Measurements from ENCODE around the gene SND1. TPM values are rescaled to one million over a fixed set of nuclear protein-coding genes. Genes with fewer than 3 reads are reported as not detected.
A peak's percentile ranks its signal among the peaks of the same experiment; 100 is the strongest.

The SND1 gene
- total and polyA plus RNA-seq, 10 donors = 61.7 to 173 (median 116) TPM

GRCh38 chr7:127705461-127705959 lies 53.5 kb downstream of the SND1 start:
- 95 to 99% (median 96%) methylated on average over 6 of the region's 6 CpGs for WGBS, 5 donors
- intact Hi-C loops (cut with DNase I; ENCODE audit: low total_unique reads) = loop anchor here (10.0 kb wide), 1 partner anchor 429 kb away; no protein-coding TSS in a partner anchor
- Histone ChIP-seq H3K4me1 (peaks cover 0 to 4% (median 0%) of the 10 kb centered on the region in 6 donors), H3K9me3 (peaks cover 0 to under 1% (median under 1%) of the 10 kb centered on the region in 8 donors), H3K27me3 (replicated peaks in 1 of 7) (no peaks in the 10 kb centered on the region), H3K4me3 (no peak overlapping the region), H3K36me3 (peaks cover 0 to 100% (median 69%) of the 10 kb centered on the region in 6 donors), H3K27ac (no peak overlapping the region)
- DNase-seq = no peak
- TF ChIP-seq POLR2A (IDR thresholded peaks at IDR 0.05) (no peak), CTCF (IDR thresholded peaks at IDR 0.05 in 8 of 11, conservative IDR thresholded peaks at IDR 0.05 in 3 of 11) (no peak), POLR2AphosphoS5 (IDR thresholded peaks at IDR 0.05) (no peak)

- TF ChIP-seq CTCF (IDR thresholded peaks at IDR 0.05 in 8 of 11, conservative IDR thresholded peaks at IDR 0.05 in 3 of 11) = no peak
- TF ChIP-seq POLR2AphosphoS5 (IDR thresholded peaks at IDR 0.05) = no peak
- no peak for TF ChIP-seq POLR2A (IDR thresholded peaks at IDR 0.05)
- no peak for DNase-seq
- Histone ChIP-seq H3K4me3 (no peak overlapping the region), H3K36me3 (peaks cover 0 to 100% (median 65%) of the 10 kb centered on the region in 6 donors), H3K4me1 (peaks cover 0 to 4% (median 0%) of the 10 kb centered on the region in 6 donors), H3K27ac (no peak overlapping the region), H3K27me3 (replicated peaks in 1 of 7) (no peaks in the 10 kb centered on the region), H3K9me3 (peaks cover 0 to 13% (median 12%) of the 10 kb centered on the region in 8 donors)
- intact Hi-C loops (cut with DNase I; ENCODE audit: low total_unique reads) = loop anchor here (10.0 kb wide), 1 partner anchor 428 kb away; no protein-coding TSS in a partner anchor
These were observed 54.8 kb downstream of the SND1 start for GRCh38 chr7:127706766-127707165.

- no peak for DNase-seq
- Histone ChIP-seq H3K36me3 (peaks cover 0 to 100% (median 52%) of the 10 kb centered on the region in 6 donors), H3K4me3 (no peak overlapping the region), H3K9me3 (peaks cover 0 to 15% (median 12%) of the 10 kb centered on the region in 8 donors), H3K4me1 (peaks cover 0 to 4% (median 2%) of the 10 kb centered on the region in 6 donors), H3K27ac (no peak overlapping the region), H3K27me3 (replicated peaks in 1 of 7) (no peaks in the 10 kb centered on the region)
- WGBS, 5 donors = 70 to 82% (median 75%) methylated on average over 1 of the region's 1 CpG
- TF ChIP-seq POLR2A (IDR thresholded peaks at IDR 0.05) (no peak), CTCF (IDR thresholded peaks at IDR 0.05 in 8 of 11, conservative IDR thresholded peaks at IDR 0.05 in 3 of 11) (no peak), POLR2AphosphoS5 (IDR thresholded peaks at IDR 0.05) (no peak)
- intact Hi-C loops (cut with DNase I; ENCODE audit: low total_unique reads) = loop anchor here (2.0 to 10.0 kb wide), 2 partner anchors 427 to 501 kb away; no protein-coding TSS in a partner anchor
These were observed 56.2 kb downstream of the SND1 start for GRCh38 chr7:127708201-127708600.

GRCh38 chr7:127708788-127709187 lies 56.8 kb downstream of the SND1 start:
- Histone ChIP-seq H3K4me1 (peaks cover 0 to 9% (median 3%) of the 10 kb centered on the region in 6 donors), H3K27me3 (replicated peaks in 1 of 7) (no peaks in the 10 kb centered on the region), H3K27ac (no peak overlapping the region), H3K36me3 (peaks cover 0 to 100% (median 46%) of the 10 kb centered on the region in 6 donors), H3K4me3 (no peak overlapping the region), H3K9me3 (peaks cover 0 to 15% (median 12%) of the 10 kb centered on the region in 8 donors)
- TF ChIP-seq POLR2A (IDR thresholded peaks at IDR 0.05) (no peak), POLR2AphosphoS5 (IDR thresholded peaks at IDR 0.05) (no peak), CTCF (IDR thresholded peaks at IDR 0.05 in 8 of 11, conservative IDR thresholded peaks at IDR 0.05 in 3 of 11) (peak; percentile 62 to 86 (median 80))
- DNase-seq = no peak
- WGBS, 5 donors = 92 to 100% (median 97%) methylated on average over 1 of the region's 1 CpG
- intact Hi-C loops (cut with DNase I; ENCODE audit: low total_unique reads) = loop anchor here (2.0 to 10.0 kb wide), 2 partner anchors 426 to 500 kb away; no protein-coding TSS in a partner anchor
